GM18505 (cell line): Measurements from ENCODE around the gene C4orf51.
"Not testable (repeated sequence)": the region's sequence is repeated elsewhere in the genome, so short reads cannot be mapped to it uniquely, and the experiment has no call there.

Experiments
- ATAC-seq: cut with Tn5 transposase; IDR thresholded peaks from one replicate; pipeline ENCODE4 v1.9.1; 2021; ENCODE audit not compliant: unreplicated experiment
- POLR2A ChIP-seq: IDR thresholded peaks from 4 replicates; pipeline ENCODE4 v1.6.1; 2011; ENCODE audit warnings: borderline replicate concordance; ENCODE audit not compliant: insufficient read depth, insufficient read length; ENCODE audit errors: extremely low read depth

Gene C4orf51

GRCh38 chr4:145679991-145680455 lies at the start of gene C4orf51:
Gene C4orf51 (plus strand): TSS chr4:145680146. CDS start chr4:145680204, 58 bp downstream.
- no peak for TF ChIP-seq POLR2A
- no peak for ATAC-seq

GRCh38 chr4:145635117-145635516 lies 44.8 kb upstream of the C4orf51 start:
- no peak for TF ChIP-seq POLR2A
- ATAC-seq, result no peak

GRCh38 chr4:145635630-145636029 lies 44.3 kb upstream of the C4orf51 start:
- no peak for ATAC-seq
- no peak for TF ChIP-seq POLR2A

GRCh38 chr4:145639186-145639698 lies 40.7 kb upstream of the C4orf51 start:
- no peak for ATAC-seq
- no peak for TF ChIP-seq POLR2A

- ATAC-seq, result not testable (repeated sequence)
Observed at GRCh38 chr4:145640236-145640635, 39.7 kb upstream of the C4orf51 start.

- TF ChIP-seq POLR2A, result no peak
- ATAC-seq, result no peak
Observed at GRCh38 chr4:145643295-145643694, 36.7 kb upstream of the C4orf51 start.

- no peak for ATAC-seq
- TF ChIP-seq POLR2A, result no peak
Observed at GRCh38 chr4:145644699-145645098, 35.2 kb upstream of the C4orf51 start.

GRCh38 chr4:145656156-145656555 lies 23.8 kb upstream of the C4orf51 start:
- TF ChIP-seq POLR2A, result no peak

GRCh38 chr4:145660064-145660463 lies 19.9 kb upstream of the C4orf51 start:
- no peak for TF ChIP-seq POLR2A
- ATAC-seq, result no peak

More at GRCh38 chr4:145656156-145656555, 23.8 kb upstream of the C4orf51 start:
- no peak for ATAC-seq

GRCh38 chr4:145663194-145663593 lies 16.8 kb upstream of the C4orf51 start:
- no peak for ATAC-seq
- no peak for TF ChIP-seq POLR2A

GRCh38 chr4:145665773-145666172 lies 14.2 kb upstream of the C4orf51 start:
- no peak for ATAC-seq
- TF ChIP-seq POLR2A, result no peak

- no peak for ATAC-seq
- no peak for TF ChIP-seq POLR2A
Observed at GRCh38 chr4:145670422-145670821, 9.5 kb upstream of the C4orf51 start.

- no peak for ATAC-seq
Observed at GRCh38 chr4:145679520-145679919, 426 bp upstream of the C4orf51 start.

GRCh38 chr4:145680902-145681301 lies 956 bp downstream of the C4orf51 start:
- no peak for TF ChIP-seq POLR2A
- no peak for ATAC-seq

More at GRCh38 chr4:145679520-145679919, 426 bp upstream of the C4orf51 start:
- TF ChIP-seq POLR2A, result no peak

- no peak for TF ChIP-seq POLR2A
- ATAC-seq, result no peak
Observed at GRCh38 chr4:145681518-145681917, 1.6 kb downstream of the C4orf51 start.

GRCh38 chr4:145681956-145682355 lies 2.0 kb downstream of the C4orf51 start:
- TF ChIP-seq POLR2A, result no peak
- no peak for ATAC-seq

GRCh38 chr4:145686991-145687390 lies 7.0 kb downstream of the C4orf51 start:
- no peak for ATAC-seq
- no peak for TF ChIP-seq POLR2A
